HG03097 (cell line): ENCODE data around the gene CPLANE2.
A peak's percentile ranks its signal among the peaks of the same experiment; 100 is the strongest.
"Not testable (repeated sequence)": the region's sequence is repeated elsewhere in the genome, so short reads cannot be mapped to it uniquely, and the experiment has no call there.

Source experiments
- ATAC-seq: cut with Tn5 transposase; IDR thresholded peaks from one replicate; pipeline ENCODE4 v1.9.1; 2021; ENCODE audit not compliant: unreplicated experiment, low FRiP score

CPLANE2 gene

DNA sequence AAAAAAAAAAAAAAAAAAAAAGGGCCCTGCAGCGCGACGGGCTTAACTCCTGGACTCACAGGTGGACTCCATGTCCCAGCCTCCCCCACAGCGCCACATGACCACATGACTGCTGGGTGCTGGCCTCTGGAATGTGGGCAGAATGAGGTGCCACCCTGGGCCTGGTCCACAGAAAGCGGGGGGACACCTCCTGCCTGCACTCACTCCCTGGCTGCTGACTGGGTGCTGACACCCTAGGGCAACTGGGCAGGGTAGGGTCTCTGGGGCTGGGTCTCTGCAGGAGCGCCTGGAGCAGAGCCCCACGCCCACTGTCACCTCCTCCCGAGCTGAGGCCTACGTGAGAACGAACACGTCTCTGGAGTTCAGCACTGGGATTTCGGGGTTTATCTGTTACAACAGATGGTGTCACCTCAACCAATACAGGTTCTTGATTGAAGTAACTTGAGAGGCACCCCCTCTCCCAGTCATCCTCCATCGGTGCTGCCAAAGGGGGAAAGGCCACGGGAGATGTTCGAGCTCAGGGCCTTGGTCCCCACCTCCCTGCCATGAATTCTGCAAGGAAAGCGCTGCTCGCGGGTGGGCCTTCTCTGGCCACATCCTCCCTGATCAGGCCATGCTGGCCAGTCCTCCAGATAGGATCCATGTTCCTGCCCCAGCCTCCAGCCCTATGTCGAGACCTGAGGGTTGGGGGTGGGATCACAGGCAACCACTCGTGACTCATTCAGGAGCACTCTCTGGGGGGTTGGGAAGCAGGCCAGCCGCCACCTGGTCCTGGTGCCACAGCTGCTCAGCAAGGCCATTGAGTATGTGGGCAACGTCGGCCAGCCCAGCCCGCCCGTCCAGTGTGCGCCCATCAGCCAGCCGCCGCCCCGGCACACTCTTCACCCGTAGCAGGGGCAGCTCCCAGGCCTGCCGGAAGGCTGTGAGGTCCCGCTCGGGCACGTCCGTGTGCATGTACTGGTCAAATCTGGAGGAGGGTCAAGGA is 5.4 kb downstream of the CPLANE2 start:
- no peak for ATAC-seq

DNA sequence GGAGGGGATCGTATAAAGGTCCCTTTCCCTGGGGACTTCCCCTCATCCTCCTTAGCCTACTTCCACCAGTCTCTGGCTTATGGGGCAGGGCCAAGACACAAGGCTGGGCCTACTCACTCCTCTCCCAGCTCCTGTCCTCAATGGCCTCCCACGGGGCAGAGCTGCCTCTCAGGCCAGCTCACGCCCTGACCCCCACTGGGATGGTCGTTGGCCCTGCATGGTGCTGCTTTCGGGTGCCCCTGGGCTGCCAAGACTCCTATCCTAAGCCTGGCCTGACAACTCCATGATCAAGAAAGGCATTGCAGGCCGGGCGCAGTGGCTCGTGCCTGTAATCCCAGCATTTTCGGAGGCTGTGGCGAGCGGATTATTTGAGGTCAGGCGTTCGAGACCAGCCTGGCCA is 6.2 kb downstream of the CPLANE2 start:
- ATAC-seq: no peak

DNA sequence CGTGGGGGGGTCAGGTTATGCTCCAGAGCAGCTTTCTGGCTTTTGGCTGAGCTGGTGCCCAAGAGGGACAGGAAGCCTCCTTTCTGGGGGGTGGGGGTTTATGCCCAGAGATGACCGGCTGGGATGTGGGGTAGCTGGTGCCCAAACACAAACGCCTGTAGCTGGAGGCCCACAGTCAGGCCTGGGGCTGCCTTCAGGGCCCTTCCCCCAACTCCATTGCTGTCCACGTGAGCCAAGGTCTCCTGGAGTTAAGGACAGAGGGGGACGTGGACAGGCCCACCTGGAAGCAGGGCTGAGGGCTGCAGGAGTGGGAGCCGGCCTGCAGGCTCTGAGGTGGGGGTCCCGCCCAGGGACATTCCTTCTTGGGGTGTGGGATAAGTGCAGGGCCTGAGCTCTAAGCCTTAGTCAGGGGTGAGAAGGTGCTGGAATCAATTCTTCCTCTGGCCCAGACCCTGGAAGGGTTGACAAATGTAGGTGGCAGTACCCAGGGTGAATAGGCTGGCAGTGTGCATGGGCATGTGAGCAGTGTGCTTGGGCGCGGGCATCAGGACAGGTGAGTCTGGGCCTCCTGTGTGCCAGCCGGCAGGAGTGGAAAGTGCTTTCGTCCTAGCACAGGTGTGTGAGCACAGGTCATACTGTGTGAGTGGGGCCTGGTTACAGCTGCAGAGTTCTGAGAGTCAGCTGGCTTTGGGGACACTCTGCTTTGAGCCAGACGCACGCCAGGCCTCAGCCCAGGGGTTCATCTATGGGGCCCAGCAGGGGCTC is 6.8 kb downstream of the CPLANE2 start:
- ATAC-seq: no peak

DNA sequence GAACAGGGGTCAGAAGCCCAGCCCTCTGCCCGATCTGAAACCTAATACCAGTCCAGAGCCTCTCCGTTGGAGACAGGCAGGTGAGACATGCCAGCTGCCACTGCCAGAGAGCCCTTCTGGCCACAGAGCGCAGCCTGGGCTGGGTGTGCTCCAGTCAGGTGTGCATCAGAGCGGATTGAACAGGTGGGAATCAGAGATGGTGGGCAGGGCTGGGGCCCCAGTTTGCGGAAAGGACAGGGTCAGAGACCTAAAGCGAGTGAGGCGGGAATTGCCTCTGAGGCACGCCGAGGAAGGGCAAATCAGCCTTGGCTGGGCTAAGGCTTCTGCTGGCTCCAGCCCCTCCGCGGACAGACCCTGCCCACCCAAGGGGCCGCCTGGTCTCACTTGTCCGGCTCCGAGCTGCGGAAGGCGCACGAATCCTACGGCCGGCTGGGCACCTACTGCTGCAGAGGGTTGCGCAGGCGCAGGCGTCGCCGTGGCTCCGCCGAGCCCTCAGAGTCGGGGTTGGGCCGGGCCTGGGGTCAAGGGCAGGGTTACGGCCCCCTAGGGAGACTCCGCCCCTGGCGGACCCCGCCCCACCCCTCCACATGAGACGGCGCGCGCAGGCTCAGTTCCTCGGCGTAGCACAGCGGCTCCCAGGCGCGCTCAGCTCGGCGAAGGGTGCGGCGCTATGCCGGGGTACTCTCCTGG is 10.3 kb downstream of the CPLANE2 start:
- ATAC-seq: no peak

DNA sequence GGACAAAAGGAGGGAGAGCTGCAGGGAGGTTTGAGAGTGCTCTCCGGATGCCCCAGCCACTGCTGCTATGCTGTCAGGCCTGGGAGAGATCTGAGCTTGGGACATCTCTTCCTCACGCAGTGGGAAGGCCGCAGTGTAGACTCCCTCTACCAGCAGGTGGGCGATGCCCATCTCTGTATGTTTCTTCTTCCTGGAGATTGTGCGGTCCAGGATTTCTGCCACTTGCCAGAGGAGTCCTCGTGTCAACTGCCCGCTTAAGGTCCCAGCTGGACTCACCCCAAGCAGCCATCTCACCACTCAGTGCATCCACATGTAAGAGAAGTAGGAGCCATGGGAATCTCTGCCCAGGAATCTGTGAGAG is 10.9 kb downstream of the CPLANE2 start:
- ATAC-seq: no peak

DNA sequence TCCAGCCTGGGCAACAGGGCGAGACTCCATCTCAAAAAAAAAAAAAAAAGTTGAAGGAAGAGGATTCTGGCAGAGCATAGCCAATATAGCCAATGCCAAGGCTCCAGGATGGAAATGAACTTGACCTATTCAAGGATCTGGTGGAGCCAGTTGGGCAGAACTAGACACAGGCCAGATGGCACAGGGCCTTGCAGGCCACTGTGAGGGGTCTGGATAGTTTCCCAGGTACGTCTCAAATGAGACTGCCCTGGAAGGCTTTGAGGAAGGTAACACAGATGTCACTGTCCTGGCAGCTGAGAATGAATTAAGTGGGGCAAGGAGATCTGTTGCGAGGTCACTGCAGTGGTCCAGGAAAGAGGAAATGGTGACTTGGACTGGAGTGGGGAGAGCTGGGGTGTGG is 12.5 kb downstream of the CPLANE2 start:
- no peak for ATAC-seq

DNA sequence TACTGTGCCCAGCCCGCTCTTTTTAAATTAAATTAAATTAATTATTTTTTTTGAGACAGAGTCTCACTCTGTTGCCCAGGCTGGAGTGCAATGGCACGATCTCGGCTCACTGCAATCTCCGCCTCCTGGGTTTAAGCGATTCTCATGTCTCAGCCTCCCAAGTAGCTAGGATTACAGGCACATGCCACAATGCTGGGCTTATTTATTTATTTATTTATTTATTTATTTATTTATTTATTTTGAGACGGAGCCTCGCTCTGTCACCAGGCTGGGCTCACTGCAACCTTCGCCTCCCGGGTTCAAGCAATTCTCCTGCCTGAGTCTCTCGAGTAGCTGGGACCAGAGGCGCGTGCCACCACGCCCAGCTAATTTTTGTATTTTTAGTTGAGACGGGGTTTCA is 14.3 kb downstream of the CPLANE2 start:
- ATAC-seq: not testable (repeated sequence)

DNA sequence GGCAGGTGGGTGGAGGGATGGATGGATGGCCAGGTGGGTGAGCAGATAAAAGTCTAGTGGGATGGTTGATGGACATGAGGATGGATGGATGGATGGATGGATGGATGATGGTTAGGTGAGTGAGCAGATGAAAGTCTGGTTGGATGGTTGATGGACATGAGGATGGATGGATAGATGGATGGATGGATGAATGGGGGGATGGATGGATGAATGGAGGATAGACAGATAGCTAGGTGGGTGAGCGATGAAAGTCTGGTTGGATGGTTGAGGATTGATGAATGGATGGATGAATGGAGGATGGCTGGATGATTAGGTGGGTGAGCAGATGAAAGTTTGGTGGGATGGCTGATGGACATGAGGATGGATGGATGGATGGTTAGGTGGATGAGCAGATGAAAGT is 15.5 kb downstream of the CPLANE2 start:
- no peak for ATAC-seq

DNA sequence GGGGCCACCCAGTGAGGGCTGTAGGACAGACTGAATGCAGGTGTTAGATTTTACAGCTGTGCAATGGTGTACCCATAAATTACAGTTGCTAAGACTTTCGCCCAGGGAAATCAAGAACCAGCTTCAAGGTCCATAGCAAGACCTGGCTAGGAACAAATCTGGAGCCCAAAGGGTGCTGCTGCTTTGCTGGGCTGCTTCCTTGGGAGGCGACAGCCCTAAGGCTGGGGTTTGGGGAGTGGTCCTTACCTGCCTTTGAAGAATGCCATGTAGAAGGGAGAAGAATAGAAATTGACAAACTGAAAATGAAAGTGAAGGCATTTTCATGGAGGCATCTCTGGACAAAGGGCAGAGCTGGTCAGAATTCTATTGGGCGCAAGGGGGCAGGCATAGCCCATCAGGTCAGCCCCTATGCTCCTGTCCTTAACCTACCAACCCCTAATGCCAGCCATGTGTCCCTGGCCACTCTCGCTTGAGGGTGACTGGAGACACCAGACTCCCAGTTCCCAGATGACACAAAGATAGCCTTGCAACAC is 16.9 kb downstream of the CPLANE2 start:
- no peak for ATAC-seq

DNA sequence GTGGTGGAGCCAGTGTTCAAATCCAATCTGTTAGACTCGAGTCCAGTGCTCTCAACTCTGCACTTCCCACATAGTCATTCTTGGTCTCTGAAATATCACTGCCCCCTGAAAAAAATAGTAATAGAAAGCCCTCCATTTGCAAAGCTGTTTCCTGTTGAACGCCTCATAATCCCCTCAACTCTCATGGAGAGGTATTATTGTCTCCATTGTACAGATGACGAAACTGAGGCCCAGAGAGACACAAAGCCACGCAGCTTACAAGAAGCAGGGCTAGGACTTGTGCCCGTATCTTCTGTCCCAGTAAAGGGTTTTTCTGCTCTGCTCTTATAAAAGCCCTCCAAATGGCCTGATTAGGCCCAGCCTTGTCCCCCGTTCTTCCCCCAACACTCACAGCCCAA is 18.3 kb downstream of the CPLANE2 start:
- ATAC-seq: no peak

DNA sequence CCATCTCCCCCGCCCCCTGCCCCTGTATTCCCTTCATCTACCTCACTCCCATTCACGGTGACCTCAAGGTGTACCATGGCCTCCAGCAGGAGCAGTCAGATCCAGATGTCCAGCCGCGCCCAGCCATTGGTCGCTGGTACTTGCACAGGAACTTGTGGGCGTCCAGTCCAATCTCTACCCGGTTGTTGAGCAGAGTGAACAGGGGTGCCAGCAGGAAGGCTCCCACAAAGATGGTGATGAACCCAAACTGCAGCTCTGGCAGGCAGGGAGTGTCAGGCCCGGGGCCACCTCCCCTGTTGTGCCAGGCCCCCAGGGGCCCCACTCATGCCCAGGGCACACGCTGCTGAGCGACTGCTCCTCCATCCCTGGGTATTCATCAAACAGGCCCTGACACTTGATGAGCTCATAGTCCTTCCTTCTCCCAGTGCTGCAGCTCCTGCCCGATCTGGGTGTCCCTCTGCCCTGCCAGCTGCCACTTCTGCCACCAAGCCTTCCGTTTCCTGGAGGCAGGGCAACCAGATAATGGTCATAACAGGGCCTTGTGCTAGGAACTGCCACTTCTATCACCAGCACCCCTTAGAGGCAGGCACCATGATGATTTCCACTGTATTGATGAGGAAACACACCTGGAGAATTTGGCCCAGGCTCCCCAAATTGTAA is 18.8 kb downstream of the CPLANE2 start:
- no peak for ATAC-seq

DNA sequence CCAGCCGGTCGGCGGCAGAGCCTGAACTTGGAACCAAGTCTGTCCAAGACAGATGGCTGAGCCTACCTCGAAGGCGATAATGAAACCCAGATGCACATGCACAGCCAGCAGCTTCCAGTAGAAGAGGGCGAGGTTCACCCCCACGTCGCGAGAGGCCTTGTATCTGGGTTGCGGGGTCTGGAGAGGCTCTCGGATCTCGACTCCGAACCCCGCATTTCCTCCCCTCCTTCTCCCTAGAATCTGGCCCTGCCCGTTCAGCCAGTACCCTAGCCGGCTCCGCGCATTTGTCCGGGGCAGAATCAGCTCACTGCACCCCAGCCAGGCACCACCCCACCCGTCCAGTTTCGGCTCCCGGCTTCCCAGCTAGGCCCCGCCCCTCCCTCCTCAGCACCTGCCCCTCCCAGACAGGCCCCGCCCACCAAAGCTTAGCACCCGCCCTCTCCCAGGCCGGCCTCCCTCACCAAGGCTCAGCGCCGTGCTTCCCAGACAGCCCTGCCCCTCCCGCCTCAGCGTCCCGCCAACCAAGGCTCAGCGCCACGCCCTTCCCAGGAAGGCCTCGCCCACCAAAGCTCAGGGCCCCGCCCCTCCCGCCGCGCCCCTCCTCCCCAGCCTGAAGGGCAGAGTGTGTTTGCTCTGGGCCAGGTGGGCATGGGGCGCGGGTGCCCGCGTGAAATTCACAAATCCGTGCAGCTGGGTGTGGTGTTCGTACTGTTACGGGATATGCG is 19.8 kb downstream of the CPLANE2 start:
- ATAC-seq: peak; percentile 81

DNA sequence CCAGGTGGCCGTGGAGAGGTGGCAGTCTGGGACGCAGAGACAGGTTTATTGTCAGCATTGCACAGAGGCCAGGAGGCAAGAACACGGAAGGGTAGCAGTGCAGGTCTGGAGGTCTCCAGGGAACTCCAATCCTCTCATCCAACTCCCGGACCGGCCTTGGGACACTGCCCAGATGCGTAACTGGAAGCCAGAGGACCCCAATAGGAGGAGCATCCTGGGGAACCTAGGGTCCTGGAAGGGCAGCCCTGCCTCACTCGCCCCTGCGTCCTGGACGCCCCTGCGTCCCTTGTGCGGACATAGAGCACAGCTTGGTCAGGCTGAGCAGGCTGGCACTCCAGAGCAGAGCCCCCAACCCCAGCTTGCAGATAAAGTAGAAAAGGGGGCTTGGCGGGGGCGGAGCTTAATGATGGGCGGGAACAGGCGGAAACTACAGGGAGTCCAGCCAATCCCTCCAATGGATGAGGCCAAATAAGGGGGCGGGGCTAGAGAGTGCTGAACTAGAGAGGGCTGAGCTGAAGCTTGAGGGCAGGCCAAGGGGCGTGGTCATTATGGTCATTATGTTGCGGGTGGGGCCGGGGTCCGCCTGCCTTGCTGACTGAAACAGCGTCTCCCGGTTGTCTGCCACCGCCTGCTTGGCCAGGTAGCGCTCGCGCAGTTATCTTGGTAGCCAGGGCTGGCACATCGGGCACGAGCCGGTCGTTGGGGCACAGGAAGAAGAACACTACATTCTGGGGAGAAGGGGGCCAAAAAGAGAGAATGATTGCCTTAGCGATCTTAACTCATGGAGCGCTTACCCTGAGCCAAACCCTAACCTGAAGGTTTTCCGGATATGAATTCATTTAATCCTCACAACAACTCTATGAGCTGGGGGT is 20.9 kb downstream of the CPLANE2 start:
- no peak for ATAC-seq

DNA sequence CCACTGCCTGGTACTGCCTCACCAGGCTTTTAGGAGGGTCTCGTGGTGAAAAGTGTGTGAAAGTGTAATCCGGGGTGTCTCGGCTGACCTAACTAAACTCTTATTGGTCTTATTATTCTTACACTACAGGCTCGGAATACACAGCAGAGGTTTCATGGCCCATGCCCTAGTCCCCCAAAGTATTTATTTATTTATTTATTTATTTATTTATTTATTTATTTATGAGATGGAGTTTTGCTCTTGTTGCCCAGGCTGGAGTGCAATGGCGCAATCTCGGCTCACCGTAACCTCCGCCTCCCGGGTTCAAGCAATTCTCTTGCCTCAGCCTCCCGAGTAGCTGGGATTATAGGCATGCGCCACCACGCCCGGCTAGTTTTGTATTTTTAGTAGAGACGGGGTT is 21.7 kb downstream of the CPLANE2 start:
- not testable (repeated sequence) for ATAC-seq

DNA sequence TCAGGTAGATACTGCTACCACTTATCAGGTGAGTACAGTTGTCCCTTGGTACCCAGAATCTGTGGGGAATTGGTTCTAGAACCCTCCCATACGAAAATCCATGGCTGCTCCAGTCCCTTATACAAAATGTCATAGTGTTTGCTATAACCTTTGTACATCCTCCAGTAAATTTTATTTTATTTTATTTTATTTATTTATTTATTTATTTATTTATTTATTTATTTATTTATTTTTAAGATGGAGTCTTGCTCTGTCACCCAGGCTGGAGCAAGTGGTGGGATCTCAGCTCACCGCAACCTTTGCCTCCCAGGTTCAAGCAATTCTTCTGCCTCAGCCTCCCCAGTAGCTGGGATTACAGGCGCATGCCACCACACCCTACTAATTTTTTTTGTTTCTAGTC is 23.4 kb downstream of the CPLANE2 start:
- ATAC-seq: not testable (repeated sequence)

DNA sequence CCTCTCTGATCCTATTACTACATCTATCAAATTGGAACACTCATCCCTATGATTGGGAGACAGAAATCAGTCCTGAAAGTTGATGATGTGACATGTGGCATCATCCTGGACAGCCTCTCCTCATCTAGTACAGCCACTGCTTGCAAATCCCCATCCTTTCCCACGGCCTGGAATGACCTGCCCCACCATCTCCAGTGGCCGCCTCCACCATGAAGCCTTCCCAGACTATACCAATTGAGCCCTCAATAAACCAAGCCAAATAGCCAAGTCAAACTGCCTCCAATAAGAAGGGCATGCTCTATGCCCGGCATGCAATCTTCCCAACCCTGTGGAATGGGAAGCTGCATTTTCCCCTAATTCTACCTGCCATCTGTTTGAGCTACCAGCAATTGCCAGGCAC is 24.0 kb downstream of the CPLANE2 start:
- no peak for ATAC-seq

DNA sequence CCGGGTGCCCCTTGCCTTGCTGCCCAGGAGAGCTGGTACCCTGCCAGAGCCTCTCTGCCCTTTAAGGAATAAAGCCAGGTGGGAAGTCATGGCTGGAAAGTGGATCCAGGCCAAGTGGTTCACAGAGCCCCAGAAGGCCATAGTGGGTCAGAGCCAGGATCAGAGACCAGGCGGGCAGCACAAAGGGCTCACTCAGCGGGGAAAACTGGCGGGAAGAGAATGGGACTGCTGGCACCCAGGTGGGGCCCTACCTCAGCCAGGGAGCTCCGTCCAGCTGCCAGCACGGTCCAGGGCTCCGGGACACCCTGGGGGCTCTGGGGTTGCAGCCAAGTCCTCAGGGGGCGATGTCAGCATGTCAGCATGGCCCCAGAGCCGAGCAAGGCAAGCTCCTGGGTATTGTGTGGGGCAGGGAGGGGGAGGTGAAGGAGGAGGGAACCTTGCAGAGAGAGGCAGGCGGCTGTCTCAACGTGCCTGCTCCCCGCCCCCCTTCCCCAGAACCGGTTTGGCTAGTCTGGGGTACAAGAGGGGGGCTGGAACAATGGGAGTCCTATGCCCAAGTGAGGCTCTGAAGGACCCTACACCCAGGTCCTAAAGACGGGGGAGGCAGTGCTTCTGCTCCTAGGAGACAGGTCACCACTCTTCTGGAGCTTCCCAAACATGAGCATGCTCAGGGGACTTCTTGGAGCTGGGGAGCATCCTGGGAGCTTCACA is 24.6 kb downstream of the CPLANE2 start, which contains the start of gene ARHGEF19:
Gene ARHGEF19, minus strand, starts transcription at position 402 of the 711 bp plus-strand sequence. CDS start 3,598 bp downstream, outside the sequence.
- no peak for ATAC-seq

DNA sequence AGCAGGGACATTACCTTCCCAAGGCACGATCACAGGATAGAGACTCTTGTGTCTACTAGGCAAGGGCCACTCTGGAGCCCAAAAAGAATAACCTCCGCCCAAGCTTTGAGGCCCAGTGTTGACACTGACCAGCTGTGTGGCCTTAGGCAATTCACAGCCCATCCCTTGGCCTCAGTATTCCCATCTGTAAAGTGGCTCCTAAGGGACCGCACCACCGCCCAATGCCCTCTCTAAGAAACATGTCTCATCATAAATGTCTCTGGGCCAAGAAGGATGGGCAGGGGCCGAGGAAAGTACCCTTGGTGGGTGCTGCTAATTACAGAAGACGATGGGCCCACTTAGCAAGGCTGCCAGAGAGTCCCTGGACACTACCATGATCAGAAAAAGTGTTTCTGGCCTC is 25.2 kb downstream of the CPLANE2 start:
- no peak for ATAC-seq
